ENCODE results near the gene SMPD2. TPM values are rescaled to one million over a fixed set of nuclear protein-coding genes. Genes with fewer than 3 reads are reported as not detected.
"Not testable (repeated sequence)": the region's sequence is repeated elsewhere in the genome, so short reads cannot be mapped to it uniquely, and the experiment has no call there.

Gene SMPD2
- total RNA-seq, 3 donors from 2014 or later: 13.4 to 24.8 (median 22.7) TPM

- intact Hi-C loops (cut with DNase I, micrococcal nuclease): no loop called here
- Histone ChIP-seq H3K36me3 (ENCODE audit: low read depth) (no peaks in the 10 kb centered on the region), H3K9me3 (no peaks in the 10 kb centered on the region), H3K4me1 (ENCODE audit: low read depth) (peaks cover 26% of the 10 kb centered on the region), H3K4me3 (no peak overlapping the region)
- DNase-seq (no peak), ATAC-seq (no peak)
- TF ChIP-seq CTCF (IDR thresholded peaks at IDR 0.05): no peak
Observed at GRCh38 chr6:109460161-109460829, 19.8 kb downstream of the SMPD2 start.

GRCh38 chr6:109461205-109461604, 20.7 kb downstream of the SMPD2 start:
- intact Hi-C loops (cut with DNase I, micrococcal nuclease); ATAC-seq; H3K36me3 ChIP-seq (ENCODE audit: low read depth); H3K4me3 ChIP-seq; H3K9me3 ChIP-seq; DNase-seq: not testable (repeated sequence)
- H3K4me1 ChIP-seq (ENCODE audit: low read depth): peaks cover 24% of the 10 kb centered on the region

GRCh38 chr6:109461733-109462526, 21.4 kb downstream of the SMPD2 start:
- Histone ChIP-seq H3K4me1 (ENCODE audit: low read depth) (peaks cover 17% of the 10 kb centered on the region), H3K4me3 (no peak overlapping the region), H3K9me3 (no peaks in the 10 kb centered on the region), H3K36me3 (ENCODE audit: low read depth) (no peaks in the 10 kb centered on the region)
- TF ChIP-seq CTCF (IDR thresholded peaks at IDR 0.05): no peak
- DNase-seq: no peak
- ATAC-seq: no peak
- intact Hi-C loops (cut with DNase I, micrococcal nuclease): no loop called here

- intact Hi-C loops (cut with DNase I, micrococcal nuclease): no loop called here
- ATAC-seq: peak; percentile 73
- Histone ChIP-seq H3K9me3 (no peaks in the 10 kb centered on the region), H3K4me1 (ENCODE audit: low read depth) (peaks cover 6% of the 10 kb centered on the region), H3K36me3 (ENCODE audit: low read depth) (no peaks in the 10 kb centered on the region), H3K4me3 (no peak overlapping the region)
- no peak for TF ChIP-seq CTCF (IDR thresholded peaks at IDR 0.05)
- DNase-seq: no peak
Observed at GRCh38 chr6:109465772-109466171, 25.2 kb downstream of the SMPD2 start.

GRCh38 chr6:109466212-109466923, 25.8 kb downstream of the SMPD2 start:
- ATAC-seq: peak; percentile 85
- no peak for TF ChIP-seq CTCF (IDR thresholded peaks at IDR 0.05)
- no peaks in the 10 kb centered on the region for H3K36me3 ChIP-seq (ENCODE audit: low read depth)

GRCh38 chr6:109467696-109468095, 27.2 kb downstream of the SMPD2 start:
- Histone ChIP-seq H3K4me1 (ENCODE audit: low read depth) (peaks cover 6% of the 10 kb centered on the region), H3K9me3 (no peaks in the 10 kb centered on the region), H3K4me3 (no peak overlapping the region), H3K36me3 (ENCODE audit: low read depth) (no peaks in the 10 kb centered on the region)
- ATAC-seq (no peak), DNase-seq (no peak)
- TF ChIP-seq CTCF (IDR thresholded peaks at IDR 0.05): no peak
- intact Hi-C loops (cut with DNase I, micrococcal nuclease): no loop called here

More at GRCh38 chr6:109466212-109466923, 25.8 kb downstream of the SMPD2 start:
- no peak for DNase-seq
- Histone ChIP-seq H3K4me1 (ENCODE audit: low read depth) (peaks cover 6% of the 10 kb centered on the region), H3K4me3 (no peak overlapping the region), H3K9me3 (no peaks in the 10 kb centered on the region)
- intact Hi-C loops (cut with DNase I, micrococcal nuclease): no loop called here
